Measurements from ENCODE around the gene CYP4Z1. TPM values are rescaled to one million over a fixed set of nuclear protein-coding genes. Genes with fewer than 3 reads are reported as not detected.
"Not testable (repeated sequence)": the region's sequence is repeated elsewhere in the genome, so short reads cannot be mapped to it uniquely, and the experiment has no call there.

Gene CYP4Z1
- total RNA-seq, 2 donors from 2014 or later, result not detected

- Mint-ChIP-seq H3K27ac (no peak overlapping the region), H3K27me3 (peaks cover 8 to 13% of the 10 kb centered on the region in 2 donors), H3K9me3 (peaks cover 6% of the 10 kb centered on the region), H3K36me3 (peaks cover 7% of the 10 kb centered on the region), H3K4me3 (no peak overlapping the region), H3K4me1 (ENCODE audit: low read depth in 2 of 2) (no peaks in the 10 kb centered on the region)
- no peak for ATAC-seq
- DNase-seq (ENCODE audit: low spot score), result no peak
Measured at GRCh38 chr1:47106792-47107191, 39.8 kb downstream of the CYP4Z1 start.

GRCh38 chr1:47107851-47108574, 41.0 kb downstream of the CYP4Z1 start:
- H3K9me3 Mint-ChIP-seq; DNase-seq (ENCODE audit: low spot score); H3K27me3 Mint-ChIP-seq; ATAC-seq; H3K36me3 Mint-ChIP-seq; H3K27ac Mint-ChIP-seq; H3K4me1 Mint-ChIP-seq (ENCODE audit: low read depth in 2 of 2); H3K4me3 Mint-ChIP-seq: not testable (repeated sequence)

GRCh38 chr1:47109482-47109881, 42.5 kb downstream of the CYP4Z1 start:
- DNase-seq (ENCODE audit: low spot score); H3K4me3 Mint-ChIP-seq: not testable (repeated sequence)

GRCh38 chr1:47113178-47113577, 46.1 kb downstream of the CYP4Z1 start:
- no peaks in the 10 kb centered on the region for H3K36me3 Mint-ChIP-seq
- peaks cover 3 to 11% of the 10 kb centered on the region in 2 donors for H3K27me3 Mint-ChIP-seq
- H3K9me3 Mint-ChIP-seq, result no peaks in the 10 kb centered on the region
- ATAC-seq, result no peak
- H3K4me3 Mint-ChIP-seq, result no peak overlapping the region
- DNase-seq (ENCODE audit: low spot score), result no peak
- no peaks in the 10 kb centered on the region for H3K4me1 Mint-ChIP-seq (ENCODE audit: low read depth in 2 of 2)
- no peak overlapping the region for H3K27ac Mint-ChIP-seq

More at GRCh38 chr1:47109482-47109881, 42.5 kb downstream of the CYP4Z1 start:
- not testable (repeated sequence) for ATAC-seq; H3K9me3 Mint-ChIP-seq; H3K4me1 Mint-ChIP-seq (ENCODE audit: low read depth in 2 of 2); H3K36me3 Mint-ChIP-seq; H3K27ac Mint-ChIP-seq
- peaks cover 0 to 15% of the 10 kb centered on the region in 2 donors for H3K27me3 Mint-ChIP-seq

- not testable (repeated sequence) for H3K27ac Mint-ChIP-seq; ATAC-seq; DNase-seq (ENCODE audit: low spot score); H3K9me3 Mint-ChIP-seq; H3K4me3 Mint-ChIP-seq; H3K36me3 Mint-ChIP-seq; H3K4me1 Mint-ChIP-seq (ENCODE audit: low read depth in 2 of 2)
- peaks cover 18 to 37% of the 10 kb centered on the region in 2 donors for H3K27me3 Mint-ChIP-seq
Measured at GRCh38 chr1:47121039-47121438, 54.0 kb downstream of the CYP4Z1 start.

- not testable (repeated sequence) for DNase-seq (ENCODE audit: low spot score); H3K4me1 Mint-ChIP-seq (ENCODE audit: low read depth in 2 of 2); H3K27ac Mint-ChIP-seq; ATAC-seq; H3K9me3 Mint-ChIP-seq; H3K36me3 Mint-ChIP-seq; H3K4me3 Mint-ChIP-seq
- H3K27me3 Mint-ChIP-seq, result peaks cover 17 to 26% of the 10 kb centered on the region in 2 donors
Measured at GRCh38 chr1:47124834-47125233, 57.8 kb downstream of the CYP4Z1 start.

- peaks cover 9 to 21% of the 10 kb centered on the region in 2 donors for H3K27me3 Mint-ChIP-seq
- not testable (repeated sequence) for ATAC-seq; DNase-seq (ENCODE audit: low spot score); H3K36me3 Mint-ChIP-seq; H3K4me1 Mint-ChIP-seq (ENCODE audit: low read depth in 2 of 2); H3K4me3 Mint-ChIP-seq; H3K9me3 Mint-ChIP-seq; H3K27ac Mint-ChIP-seq
Measured at GRCh38 chr1:47126997-47127396, 60.0 kb downstream of the CYP4Z1 start.

- Mint-ChIP-seq H3K9me3 (no peaks in the 10 kb centered on the region), H3K27ac (no peak overlapping the region), H3K4me1 (ENCODE audit: low read depth in 2 of 2) (no peaks in the 10 kb centered on the region), H3K4me3 (no peak overlapping the region), H3K27me3 (peaks cover 13 to 28% of the 10 kb centered on the region in 2 donors), H3K36me3 (no peaks in the 10 kb centered on the region)
- DNase-seq (ENCODE audit: low spot score) (no peak), ATAC-seq (no peak)
Measured at GRCh38 chr1:47128221-47128620, 61.2 kb downstream of the CYP4Z1 start.

- not testable (repeated sequence) for H3K9me3 Mint-ChIP-seq; H3K4me3 Mint-ChIP-seq; DNase-seq (ENCODE audit: low spot score); H3K36me3 Mint-ChIP-seq; H3K4me1 Mint-ChIP-seq (ENCODE audit: low read depth in 2 of 2); ATAC-seq; H3K27ac Mint-ChIP-seq
- peaks cover 13 to 29% of the 10 kb centered on the region in 2 donors for H3K27me3 Mint-ChIP-seq
Measured at GRCh38 chr1:47128854-47129253, 61.8 kb downstream of the CYP4Z1 start.

GRCh38 chr1:47129489-47130230, 62.6 kb downstream of the CYP4Z1 start:
- not testable (repeated sequence) for H3K36me3 Mint-ChIP-seq; H3K27ac Mint-ChIP-seq; DNase-seq (ENCODE audit: low spot score); H3K9me3 Mint-ChIP-seq; H3K4me3 Mint-ChIP-seq; H3K4me1 Mint-ChIP-seq (ENCODE audit: low read depth in 2 of 2); ATAC-seq
- peaks cover 14 to 36% of the 10 kb centered on the region in 2 donors for H3K27me3 Mint-ChIP-seq

- not testable (repeated sequence) for DNase-seq (ENCODE audit: low spot score)
Measured at GRCh38 chr1:47132665-47133064, 65.6 kb downstream of the CYP4Z1 start.

GRCh38 chr1:47137198-47137597, 70.2 kb downstream of the CYP4Z1 start, which contains the start of gene CYP4A22:
TSS of gene CYP4A22 (plus strand) at chr1:47137441. CDS start at chr1:47137486, 45 bp downstream.
- DNase-seq (ENCODE audit: low spot score) (no peak), ATAC-seq (no peak)
- H3K27ac Mint-ChIP-seq, result no peak within 1 kb of the TSS
- peaks cover 12 to 33% of the 10 kb centered on the region in 2 donors for H3K27me3 Mint-ChIP-seq
- no peaks in the 10 kb centered on the region for H3K9me3 Mint-ChIP-seq
- no peak within 1 kb of the TSS for H3K4me3 Mint-ChIP-seq
- H3K4me1 Mint-ChIP-seq (ENCODE audit: low read depth in 2 of 2), result no peaks in the 10 kb centered on the region
- no peaks in the 10 kb centered on the region for H3K36me3 Mint-ChIP-seq

More at GRCh38 chr1:47132665-47133064, 65.6 kb downstream of the CYP4Z1 start:
- H3K27me3 Mint-ChIP-seq, result peaks cover 14 to 32% of the 10 kb centered on the region in 2 donors
- H3K4me3 Mint-ChIP-seq; H3K36me3 Mint-ChIP-seq; H3K9me3 Mint-ChIP-seq; H3K4me1 Mint-ChIP-seq (ENCODE audit: low read depth in 2 of 2); ATAC-seq; H3K27ac Mint-ChIP-seq: not testable (repeated sequence)

- Mint-ChIP-seq H3K4me1 (ENCODE audit: low read depth in 2 of 2) (no peaks in the 10 kb centered on the region), H3K36me3 (no peaks in the 10 kb centered on the region), H3K4me3 (no peak overlapping the region), H3K9me3 (no peaks in the 10 kb centered on the region), H3K27ac (no peak overlapping the region), H3K27me3 (peaks cover 8 to 28% of the 10 kb centered on the region in 2 donors)
- ATAC-seq (no peak), DNase-seq (ENCODE audit: low spot score) (no peak)
Measured at GRCh38 chr1:47137925-47138615, 71.0 kb downstream of the CYP4Z1 start.
